WTC11 (cell line): ENCODE measurements around the gene NPDC1.

Experiments used
- FOXK1 ChIP-seq: sonication (generic); formaldehyde crosslinking; IDR thresholded peaks from 2 replicates; pipeline ENCODE4 v1.8.0; 2022; ENCODE audit warnings: mild to moderate bottlenecking, moderate library complexity, missing genetic modification reagents
- GABPB1 ChIP-seq: sonication (generic); formaldehyde crosslinking; IDR thresholded peaks from 2 replicates; pipeline ENCODE4 v1.8.1; 2023; ENCODE audit warnings: mild to moderate bottlenecking, missing genetic modification reagents
- JUN ChIP-seq: sonication (generic); formaldehyde crosslinking; IDR thresholded peaks from 2 replicates; pipeline ENCODE4 v1.8.0; 2023; ENCODE audit warnings: mild to moderate bottlenecking, missing genetic modification reagents
- PRRX2 ChIP-seq: fragments of 250-450 bp; sonication (Bioruptor Pico); IDR thresholded peaks from 2 replicates; pipeline ENCODE4 v1.8.0; 2021; ENCODE audit warnings: mild to moderate bottlenecking
- TF ChIP-seq, protein P1 (sequence below): fragments of 200-600 bp; IDR thresholded peaks from 2 replicates; pipeline ENCODE4 v1.8.0; 2022; ENCODE audit warnings: antibody characterized with exemption
- TF ChIP-seq, protein P2 (sequence below): sonication (generic); formaldehyde crosslinking; IDR thresholded peaks from 2 replicates; pipeline ENCODE4 v1.8.1; 2023; ENCODE audit warnings: mild to moderate bottlenecking, missing genetic modification reagents, moderate library complexity
- TF ChIP-seq, protein P3 (sequence below): sonication (generic); formaldehyde crosslinking; IDR thresholded peaks from 2 replicates; pipeline ENCODE4 v1.8.1; 2022; ENCODE audit warnings: missing genetic modification reagents, borderline replicate concordance

DNA sequence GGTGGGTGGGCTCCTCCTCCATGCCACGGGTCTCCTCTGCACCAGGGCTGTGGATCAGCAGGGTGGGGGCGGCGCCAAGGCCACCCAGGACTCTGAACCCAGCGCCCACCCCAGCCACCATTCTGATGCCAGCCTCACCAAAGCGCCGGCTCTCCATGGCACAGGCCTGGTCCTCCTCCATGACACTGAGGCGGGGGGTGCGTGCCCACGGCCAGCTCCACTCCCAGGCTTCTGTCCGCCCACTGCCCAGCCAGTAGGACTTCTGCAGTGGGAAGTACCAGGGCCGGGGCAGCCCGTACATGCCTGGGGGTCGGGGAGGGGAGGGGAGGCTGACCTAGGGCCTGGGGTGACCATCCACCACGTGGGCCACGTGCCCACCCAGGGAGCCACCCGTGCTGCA, 29.5 kb downstream of the NPDC1 start:
- no peak for TF ChIP-seq FOXK1 (CRISPR knock-in tag)
- TF ChIP-seq, protein P1, sequence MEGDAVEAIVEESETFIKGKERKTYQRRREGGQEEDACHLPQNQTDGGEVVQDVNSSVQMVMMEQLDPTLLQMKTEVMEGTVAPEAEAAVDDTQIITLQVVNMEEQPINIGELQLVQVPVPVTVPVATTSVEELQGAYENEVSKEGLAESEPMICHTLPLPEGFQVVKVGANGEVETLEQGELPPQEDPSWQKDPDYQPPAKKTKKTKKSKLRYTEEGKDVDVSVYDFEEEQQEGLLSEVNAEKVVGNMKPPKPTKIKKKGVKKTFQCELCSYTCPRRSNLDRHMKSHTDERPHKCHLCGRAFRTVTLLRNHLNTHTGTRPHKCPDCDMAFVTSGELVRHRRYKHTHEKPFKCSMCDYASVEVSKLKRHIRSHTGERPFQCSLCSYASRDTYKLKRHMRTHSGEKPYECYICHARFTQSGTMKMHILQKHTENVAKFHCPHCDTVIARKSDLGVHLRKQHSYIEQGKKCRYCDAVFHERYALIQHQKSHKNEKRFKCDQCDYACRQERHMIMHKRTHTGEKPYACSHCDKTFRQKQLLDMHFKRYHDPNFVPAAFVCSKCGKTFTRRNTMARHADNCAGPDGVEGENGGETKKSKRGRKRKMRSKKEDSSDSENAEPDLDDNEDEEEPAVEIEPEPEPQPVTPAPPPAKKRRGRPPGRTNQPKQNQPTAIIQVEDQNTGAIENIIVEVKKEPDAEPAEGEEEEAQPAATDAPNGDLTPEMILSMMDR, result no peak
- TF ChIP-seq JUN (CRISPR knock-in tag), result no peak
- no peak for TF ChIP-seq GABPB1
- TF ChIP-seq, protein P2, sequence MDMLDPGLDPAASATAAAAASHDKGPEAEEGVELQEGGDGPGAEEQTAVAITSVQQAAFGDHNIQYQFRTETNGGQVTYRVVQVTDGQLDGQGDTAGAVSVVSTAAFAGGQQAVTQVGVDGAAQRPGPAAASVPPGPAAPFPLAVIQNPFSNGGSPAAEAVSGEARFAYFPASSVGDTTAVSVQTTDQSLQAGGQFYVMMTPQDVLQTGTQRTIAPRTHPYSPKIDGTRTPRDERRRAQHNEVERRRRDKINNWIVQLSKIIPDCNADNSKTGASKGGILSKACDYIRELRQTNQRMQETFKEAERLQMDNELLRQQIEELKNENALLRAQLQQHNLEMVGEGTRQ, result no peak
- no peak for TF ChIP-seq PRRX2 (CRISPR knock-in tag)
- TF ChIP-seq, protein P3, sequence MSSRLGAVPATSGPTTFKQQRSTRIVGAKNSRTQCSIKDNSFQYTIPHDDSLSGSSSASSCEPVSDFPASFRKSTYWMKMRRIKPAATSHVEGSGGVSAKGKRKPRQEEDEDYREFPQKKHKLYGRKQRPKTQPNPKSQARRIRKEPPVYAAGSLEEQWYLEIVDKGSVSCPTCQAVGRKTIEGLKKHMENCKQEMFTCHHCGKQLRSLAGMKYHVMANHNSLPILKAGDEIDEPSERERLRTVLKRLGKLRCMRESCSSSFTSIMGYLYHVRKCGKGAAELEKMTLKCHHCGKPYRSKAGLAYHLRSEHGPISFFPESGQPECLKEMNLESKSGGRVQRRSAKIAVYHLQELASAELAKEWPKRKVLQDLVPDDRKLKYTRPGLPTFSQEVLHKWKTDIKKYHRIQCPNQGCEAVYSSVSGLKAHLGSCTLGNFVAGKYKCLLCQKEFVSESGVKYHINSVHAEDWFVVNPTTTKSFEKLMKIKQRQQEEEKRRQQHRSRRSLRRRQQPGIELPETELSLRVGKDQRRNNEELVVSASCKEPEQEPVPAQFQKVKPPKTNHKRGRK (CRISPR knock-in tag), result no peak
